CD4-positive, alpha-beta T cell treated with Interleukin-21 for 1 hour (primary cell): ENCODE results near the gene GPN1.
A peak's percentile ranks its signal among the peaks of the same experiment; 100 is the strongest.
"Not testable (repeated sequence)": the region's sequence is repeated elsewhere in the genome, so short reads cannot be mapped to it uniquely, and the experiment has no call there.

Experiments
- DNase-seq: peaks from one replicate; pipeline ENCODE4 v3.0.0-alpha.2; 2020

Gene GPN1

GRCh38 chr2:27672723-27673486 is 44.1 kb downstream of the GPN1 start:
- no peak for DNase-seq

GRCh38 chr2:27680571-27680970 is 51.7 kb downstream of the GPN1 start:
- no peak for DNase-seq

- no peak for DNase-seq
Measured at GRCh38 chr2:27681841-27682240, 53.0 kb downstream of the GPN1 start.

- DNase-seq = not testable (repeated sequence)
Measured at GRCh38 chr2:27682334-27682771, 53.5 kb downstream of the GPN1 start.

- peak; percentile 94 for DNase-seq
Measured at GRCh38 chr2:27683390-27684071, 54.7 kb downstream of the GPN1 start.

GRCh38 chr2:27685006-27685405 is 56.2 kb downstream of the GPN1 start:
- peak; percentile 29 for DNase-seq

GRCh38 chr2:27685577-27685976 is 56.7 kb downstream of the GPN1 start:
- DNase-seq = no peak

- no peak for DNase-seq
Measured at GRCh38 chr2:27687232-27687631, 58.4 kb downstream of the GPN1 start.

- DNase-seq = no peak
Measured at GRCh38 chr2:27689424-27689823, 60.6 kb downstream of the GPN1 start.

GRCh38 chr2:27690052-27690451 is 61.2 kb downstream of the GPN1 start:
- DNase-seq = no peak

GRCh38 chr2:27697660-27698059 is 68.8 kb downstream of the GPN1 start:
- DNase-seq = no peak
